Measurements from ENCODE around the gene ZNF627.
A peak's percentile ranks its signal among the peaks of the same experiment; 100 is the strongest.
"Not testable (repeated sequence)": the region's sequence is repeated elsewhere in the genome, so short reads cannot be mapped to it uniquely, and the experiment has no call there.

The ZNF627 gene

GRCh38 chr19:11574689-11575088, 22.6 kb upstream of the ZNF627 start:
- no peak for DNase-seq (ENCODE audit: low read depth, low spot score)

GRCh38 chr19:11576227-11576626, 21.1 kb upstream of the ZNF627 start:
- DNase-seq (ENCODE audit: low read depth, low spot score), result no peak

- DNase-seq (ENCODE audit: low read depth, low spot score), result no peak
Observed at GRCh38 chr19:11577451-11578257, 19.6 kb upstream of the ZNF627 start, which contains the start of gene ACP5. Gene ACP5, minus strand, starts transcription at chr19:11577645. Its CDS starts 328 bp downstream, at chr19:11577317.

GRCh38 chr19:11578258-11579142, 18.8 kb upstream of the ZNF627 start:
- DNase-seq (ENCODE audit: low read depth, low spot score), result no peak

DNA sequence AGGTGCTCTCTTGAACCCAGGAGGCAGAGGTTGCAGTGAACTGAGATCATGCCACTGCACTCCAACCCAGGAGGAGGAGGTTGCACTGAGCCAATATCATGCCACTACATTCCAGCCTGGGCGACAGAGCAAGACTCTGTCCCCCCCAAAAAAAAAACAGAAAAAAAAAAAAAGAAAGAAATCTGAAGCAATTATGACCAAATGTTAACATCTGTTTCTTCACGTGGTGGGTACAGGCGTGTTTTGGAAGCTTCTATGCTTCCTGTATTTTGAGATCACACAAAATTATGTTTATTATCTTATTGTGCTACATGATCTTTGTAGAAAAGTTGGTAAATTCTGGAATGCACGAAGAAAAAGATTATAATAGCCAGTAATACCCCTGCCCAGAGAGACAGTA, 17.2 kb upstream of the ZNF627 start:
- no peak for DNase-seq (ENCODE audit: low read depth, low spot score)

DNA sequence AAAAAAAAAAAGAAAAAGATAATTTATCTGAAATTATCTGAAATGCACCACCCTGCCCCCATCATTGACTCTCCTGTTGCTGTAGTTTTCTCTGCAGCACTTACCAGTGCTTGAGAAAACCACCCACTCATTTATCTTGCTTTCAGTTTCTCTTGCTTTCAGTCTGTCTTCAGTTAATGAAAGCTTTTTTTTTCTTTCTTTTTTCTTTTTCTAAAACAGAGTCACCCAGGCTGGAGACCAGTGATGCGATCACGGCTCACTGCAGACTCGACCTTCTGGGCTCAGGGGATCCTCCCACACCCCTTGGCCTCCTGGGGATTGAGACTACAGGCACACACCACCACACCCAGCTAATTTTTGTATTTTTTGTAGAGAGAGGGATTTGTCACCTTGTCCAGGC, 15.5 kb upstream of the ZNF627 start:
- peak; percentile 19 for DNase-seq (ENCODE audit: low read depth, low spot score)

DNA sequence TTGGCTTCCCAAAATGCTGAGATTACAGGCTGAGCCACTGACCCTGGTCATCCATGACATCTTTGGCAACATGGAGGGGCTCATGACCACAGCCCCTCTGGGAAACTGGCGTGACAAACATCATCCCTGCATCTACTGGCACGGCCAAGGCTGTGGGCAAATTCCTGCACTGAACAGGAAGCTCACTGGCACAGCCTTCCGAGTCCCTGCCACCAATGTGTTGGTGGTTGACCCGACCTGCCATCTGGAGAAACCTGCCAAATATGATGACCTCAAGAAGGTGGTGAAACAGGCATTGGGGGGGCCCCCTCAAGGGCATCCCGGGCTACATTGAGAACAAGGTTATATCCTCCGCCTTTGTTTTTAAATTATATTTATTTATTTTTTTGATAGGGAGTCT, 11.0 kb upstream of the ZNF627 start:
- no peak for DNase-seq (ENCODE audit: low read depth, low spot score)

- DNase-seq (ENCODE audit: low read depth, low spot score), result peak; percentile 61
Observed at GRCh38 chr19:11587302-11587974, 9.8 kb upstream of the ZNF627 start.

DNA sequence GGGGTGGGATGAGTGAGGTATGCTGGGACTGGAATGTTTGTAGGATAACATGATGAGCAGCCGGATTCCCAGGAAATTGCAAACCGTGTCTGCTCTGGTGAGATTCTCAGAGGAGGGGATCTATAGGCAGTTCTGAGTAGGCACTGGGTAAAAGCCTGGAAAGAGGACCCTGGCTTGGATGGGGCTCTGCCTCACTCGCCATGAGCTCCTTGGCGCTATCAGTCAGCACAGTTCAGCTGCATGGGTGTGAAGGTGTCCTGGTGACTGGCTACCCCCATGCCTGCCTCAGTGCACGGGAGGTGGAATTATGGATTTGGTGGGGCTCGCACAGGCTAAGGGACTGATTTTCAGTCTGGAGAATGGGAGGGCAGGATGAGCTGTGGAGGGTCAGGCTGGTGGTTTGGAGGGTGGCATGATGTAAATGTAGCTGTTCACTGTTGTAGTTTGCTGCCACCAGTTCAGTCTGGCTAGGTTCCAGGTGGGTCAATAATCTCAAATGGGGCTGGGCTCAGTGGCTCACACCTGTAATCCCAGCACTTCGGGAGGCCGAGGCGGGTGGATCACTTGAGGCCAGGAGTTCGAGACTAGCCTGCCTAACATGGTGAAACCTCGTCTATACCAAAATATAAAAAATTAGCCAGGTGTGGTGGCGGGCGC, 9.2 kb upstream of the ZNF627 start:
- no peak for DNase-seq (ENCODE audit: low read depth, low spot score)

GRCh38 chr19:11594084-11594483, 3.2 kb upstream of the ZNF627 start:
- no peak for DNase-seq (ENCODE audit: low read depth, low spot score)

- no peak for DNase-seq (ENCODE audit: low read depth, low spot score)
Observed at GRCh38 chr19:11596156-11596555, 1.1 kb upstream of the ZNF627 start.

GRCh38 chr19:11598103-11598483, 810 bp downstream of the ZNF627 start:
- no peak for DNase-seq (ENCODE audit: low read depth, low spot score)

DNA sequence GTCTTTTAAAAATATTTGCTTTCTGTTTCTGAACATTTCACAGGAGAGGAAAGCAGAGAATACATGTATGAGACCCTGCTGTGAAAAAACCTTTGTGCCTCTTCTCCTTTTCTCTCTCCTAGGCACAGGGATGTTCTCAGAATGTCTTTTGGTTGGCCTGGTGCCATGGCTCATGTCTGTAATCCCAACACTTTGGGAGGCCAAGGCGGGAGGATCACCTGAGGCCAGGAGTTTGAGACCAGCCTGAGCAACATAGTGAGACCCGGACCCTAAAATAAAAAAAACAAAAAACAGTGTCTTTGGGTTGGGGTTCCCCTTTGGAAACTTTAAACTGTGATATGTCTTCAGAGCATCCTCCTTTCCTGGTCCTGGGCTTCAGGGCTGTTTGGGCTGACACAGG, 1.5 kb downstream of the ZNF627 start:
- no peak for DNase-seq (ENCODE audit: low read depth, low spot score)

- DNase-seq (ENCODE audit: low read depth, low spot score), result not testable (repeated sequence)
Observed at GRCh38 chr19:11599704-11600103, 2.4 kb downstream of the ZNF627 start.

DNA sequence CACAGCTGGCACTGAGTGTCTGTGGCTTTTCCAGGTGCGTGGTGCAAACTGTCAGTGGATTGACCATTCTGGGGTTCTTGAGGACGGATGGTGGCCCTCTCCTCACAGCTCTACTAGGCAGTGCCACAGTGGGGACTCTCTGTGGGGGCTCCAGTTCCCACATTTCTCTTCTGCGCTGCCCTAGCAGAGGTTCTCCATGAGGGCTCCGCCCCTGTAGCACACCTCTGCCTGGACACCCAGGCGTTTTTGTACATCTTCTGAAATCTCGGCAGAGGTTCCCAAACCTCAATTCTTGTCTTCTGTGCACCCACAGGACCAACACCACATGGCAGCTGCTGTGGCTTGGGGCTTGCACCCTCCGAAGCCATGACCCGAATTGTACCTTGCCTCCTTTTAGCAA, 9.2 kb downstream of the ZNF627 start:
- no peak for DNase-seq (ENCODE audit: low read depth, low spot score)

DNA sequence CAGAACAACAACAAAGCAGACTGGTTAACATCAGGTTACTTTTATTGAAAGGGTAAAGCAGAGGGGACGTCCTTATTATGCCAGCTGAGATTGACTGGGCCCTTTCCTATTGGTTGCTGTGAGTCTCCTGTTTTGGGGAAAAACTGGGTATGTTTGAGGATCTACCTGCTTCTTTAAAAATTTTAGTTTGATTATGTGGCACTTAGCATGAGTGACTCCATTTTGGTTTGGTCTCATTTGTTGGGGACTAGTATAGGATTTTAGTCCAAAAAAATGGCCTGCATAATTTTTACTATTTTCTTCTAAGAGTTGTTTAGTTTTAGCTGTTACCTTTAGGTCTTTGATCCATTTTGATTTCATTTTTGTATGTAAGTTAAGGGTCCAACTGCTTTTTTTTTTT, 14.4 kb downstream of the ZNF627 start:
- no peak for DNase-seq (ENCODE audit: low read depth, low spot score)

GRCh38 chr19:11612816-11613511, 15.7 kb downstream of the ZNF627 start:
- no peak for DNase-seq (ENCODE audit: low read depth, low spot score)

DNA sequence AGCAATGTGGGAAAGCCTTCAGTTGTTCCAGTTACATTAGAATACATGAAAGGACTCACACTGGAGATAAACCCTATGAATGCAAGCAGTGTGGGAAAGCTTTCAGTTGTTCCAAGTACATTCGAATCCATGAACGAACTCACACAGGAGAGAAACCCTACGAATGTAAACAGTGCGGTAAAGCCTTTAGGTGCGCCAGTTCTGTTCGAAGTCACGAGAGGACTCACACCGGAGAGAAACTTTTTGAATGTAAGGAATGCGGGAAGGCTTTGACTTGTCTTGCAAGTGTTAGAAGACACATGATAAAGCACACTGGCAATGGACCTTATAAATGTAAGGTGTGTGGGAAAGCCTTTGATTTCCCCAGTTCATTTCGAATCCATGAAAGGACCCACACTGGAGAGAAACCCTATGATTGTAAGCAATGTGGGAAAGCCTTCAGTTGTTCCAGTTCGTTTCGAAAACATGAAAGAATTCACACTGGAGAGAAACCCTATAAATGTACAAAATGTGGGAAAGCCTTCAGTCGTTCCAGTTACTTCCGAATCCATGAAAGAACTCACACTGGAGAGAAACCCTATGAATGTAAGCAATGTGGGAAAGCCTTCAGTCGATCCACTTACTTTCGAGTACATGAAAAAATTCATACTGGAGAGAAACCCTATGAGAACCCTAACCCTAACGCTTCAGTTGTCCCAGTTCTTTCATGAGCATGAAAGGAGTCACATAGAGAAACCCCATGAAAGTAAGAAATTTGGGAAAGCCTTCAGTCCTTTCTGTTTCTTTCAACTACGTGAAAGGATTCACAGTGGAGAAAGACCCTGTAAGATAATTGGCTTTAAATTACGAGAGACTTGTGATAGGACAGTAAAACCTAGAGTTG, 20.1 kb downstream of the ZNF627 start:
- no peak for DNase-seq (ENCODE audit: low read depth, low spot score)

GRCh38 chr19:11620553-11620952, 23.3 kb downstream of the ZNF627 start:
- no peak for DNase-seq (ENCODE audit: low read depth, low spot score)

DNA sequence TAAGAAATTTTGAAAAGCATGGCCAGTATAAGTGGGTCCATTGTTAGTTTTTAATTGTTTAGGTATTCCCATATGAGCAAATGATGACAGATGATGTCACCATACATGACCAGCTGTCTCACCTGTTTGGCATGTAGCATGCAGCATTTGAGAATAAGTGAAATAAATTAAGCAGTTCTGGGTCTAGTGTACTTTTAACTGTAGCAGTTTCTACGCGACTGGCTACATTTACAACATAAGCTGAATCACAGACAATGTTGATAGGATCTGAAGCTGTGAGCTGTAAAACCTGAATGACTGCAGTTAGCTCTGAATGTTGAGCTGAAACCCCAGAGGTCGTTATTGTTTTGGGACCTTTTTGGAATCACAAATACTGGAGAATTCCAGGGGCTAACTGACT, 25.1 kb downstream of the ZNF627 start:
- not testable (repeated sequence) for DNase-seq (ENCODE audit: low read depth, low spot score)
